Type B pancreatic cell (in vitro differentiated cells): ENCODE results near the gene IL21. TPM values are rescaled to one million over a fixed set of nuclear protein-coding genes. Genes with fewer than 3 reads are reported as not detected.

Source experiments
- DNase-seq: peaks from one replicate; pipeline ENCODE4 v3.0.0; 2021; ENCODE audit warnings: mixed read lengths; ENCODE audit not compliant: unreplicated experiment; ENCODE audit errors: extremely low spot score
- H3K27ac Mint-ChIP-seq: 2 replicates; pipeline ENCODE4 v1.8.0; 2021; ENCODE audit warnings: mild to moderate bottlenecking, mixed read lengths
- H3K27me3 Mint-ChIP-seq: 2 replicates; pipeline ENCODE4 v1.8.0; 2021; ENCODE audit warnings: mixed read lengths
- H3K36me3 Mint-ChIP-seq: 2 replicates; pipeline ENCODE4 v1.8.0; 2021; ENCODE audit warnings: mixed read lengths
- H3K4me1 Mint-ChIP-seq: one replicate; pipeline ENCODE4 v1.8.0; 2021; ENCODE audit warnings: mixed read lengths; ENCODE audit not compliant: unreplicated experiment
- H3K4me3 Mint-ChIP-seq: 2 replicates; pipeline ENCODE4 v1.8.0; 2021; ENCODE audit warnings: mild to moderate bottlenecking, mixed read lengths
- H3K9me3 Mint-ChIP-seq: 2 replicates; pipeline ENCODE4 v1.8.0; 2021; ENCODE audit warnings: mixed read lengths
- total RNA-seq: library from RNA; stranded (reverse); gene quantifications from 2 replicates; pipeline ENCODE4 v1.2.1, GENCODE V29; 2021; ENCODE audit warnings: low replicate concordance
- TF ChIP-seq, protein P1 (sequence below): fragments of 200-600 bp; sonication (generic); conservative IDR thresholded peaks from 2 replicates; pipeline ENCODE4 v1.5.0; 2021; ENCODE audit warnings: antibody characterized with exemption, mild to moderate bottlenecking

The IL21 gene
- total RNA-seq, 1 donor from 2014 or later = not detected

DNA sequence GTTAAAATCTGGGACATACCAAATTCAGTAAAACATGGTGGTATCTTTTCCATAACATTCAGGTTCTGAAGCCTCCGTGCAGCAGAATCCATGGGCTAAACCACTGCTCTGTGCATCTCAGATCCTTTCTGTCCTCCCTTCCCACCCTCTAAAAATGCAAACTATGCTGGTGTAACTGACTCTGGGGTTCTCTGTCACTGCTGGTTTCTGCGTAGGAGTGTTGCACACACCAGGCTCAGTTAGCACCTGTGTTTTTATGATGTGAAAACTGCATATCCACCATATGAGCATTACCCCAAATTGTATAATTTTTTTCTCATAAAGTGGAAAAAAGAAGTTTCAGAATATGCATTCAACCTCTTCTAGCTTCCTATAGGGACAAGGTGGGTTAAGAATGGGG, 22.4 kb upstream of the IL21 start:
- Mint-ChIP-seq H3K4me1 (no peaks in the 10 kb centered on the region), H3K27ac (no peak overlapping the region), H3K27me3 (peaks cover 14% of the 10 kb centered on the region), H3K4me3 (no peak overlapping the region), H3K9me3 (no peaks in the 10 kb centered on the region), H3K36me3 (no peaks in the 10 kb centered on the region)
- no peak for DNase-seq
- TF ChIP-seq, protein P1, sequence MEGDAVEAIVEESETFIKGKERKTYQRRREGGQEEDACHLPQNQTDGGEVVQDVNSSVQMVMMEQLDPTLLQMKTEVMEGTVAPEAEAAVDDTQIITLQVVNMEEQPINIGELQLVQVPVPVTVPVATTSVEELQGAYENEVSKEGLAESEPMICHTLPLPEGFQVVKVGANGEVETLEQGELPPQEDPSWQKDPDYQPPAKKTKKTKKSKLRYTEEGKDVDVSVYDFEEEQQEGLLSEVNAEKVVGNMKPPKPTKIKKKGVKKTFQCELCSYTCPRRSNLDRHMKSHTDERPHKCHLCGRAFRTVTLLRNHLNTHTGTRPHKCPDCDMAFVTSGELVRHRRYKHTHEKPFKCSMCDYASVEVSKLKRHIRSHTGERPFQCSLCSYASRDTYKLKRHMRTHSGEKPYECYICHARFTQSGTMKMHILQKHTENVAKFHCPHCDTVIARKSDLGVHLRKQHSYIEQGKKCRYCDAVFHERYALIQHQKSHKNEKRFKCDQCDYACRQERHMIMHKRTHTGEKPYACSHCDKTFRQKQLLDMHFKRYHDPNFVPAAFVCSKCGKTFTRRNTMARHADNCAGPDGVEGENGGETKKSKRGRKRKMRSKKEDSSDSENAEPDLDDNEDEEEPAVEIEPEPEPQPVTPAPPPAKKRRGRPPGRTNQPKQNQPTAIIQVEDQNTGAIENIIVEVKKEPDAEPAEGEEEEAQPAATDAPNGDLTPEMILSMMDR = no peak

DNA sequence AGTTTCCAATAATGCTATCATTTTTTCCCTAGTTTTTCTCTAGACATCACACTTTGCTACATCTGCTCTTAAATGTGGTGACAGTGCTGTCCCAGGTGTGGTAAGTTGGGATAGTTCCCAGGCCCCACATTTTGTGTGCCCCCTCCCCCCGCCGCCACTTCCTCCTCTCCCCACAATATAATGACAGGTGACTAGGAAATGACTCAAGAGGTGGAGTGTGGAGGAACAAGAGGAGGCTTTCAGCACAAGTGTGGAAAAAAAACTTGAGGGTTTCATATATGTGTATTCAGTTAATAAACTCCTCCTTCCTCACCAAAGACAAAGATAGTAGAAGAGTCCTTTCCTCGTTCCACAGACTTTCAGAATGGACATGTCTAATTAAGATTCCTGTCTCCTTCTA, 18.3 kb upstream of the IL21 start:
- Mint-ChIP-seq H3K27me3 (peaks cover 11% of the 10 kb centered on the region), H3K36me3 (no peaks in the 10 kb centered on the region), H3K4me3 (no peak overlapping the region), H3K9me3 (no peaks in the 10 kb centered on the region), H3K27ac (no peak overlapping the region), H3K4me1 (peaks cover 4% of the 10 kb centered on the region)
- no peak for DNase-seq
- TF ChIP-seq, protein P1 = no peak

DNA sequence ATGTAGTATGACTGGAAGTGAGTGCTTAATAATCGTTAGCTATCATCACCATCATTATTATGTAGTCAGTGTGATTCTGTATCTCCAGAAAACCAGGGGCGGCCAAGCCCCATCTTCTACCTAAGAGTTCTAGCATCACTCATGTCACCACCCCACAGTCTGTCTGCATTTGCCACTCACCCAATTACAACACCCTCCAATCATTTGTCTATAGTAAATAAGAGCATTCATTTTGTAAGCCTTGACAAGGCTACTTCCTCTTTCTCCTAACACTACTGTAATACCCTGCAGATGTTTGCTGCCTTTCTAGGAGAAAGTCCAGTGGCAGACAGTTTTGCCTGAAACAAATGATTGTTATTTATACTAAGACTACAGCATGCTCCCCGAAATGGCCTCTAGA, 15.8 kb upstream of the IL21 start:
- Mint-ChIP-seq H3K27me3 (peaks cover 9% of the 10 kb centered on the region), H3K36me3 (no peaks in the 10 kb centered on the region), H3K4me3 (no peak overlapping the region), H3K9me3 (peaks cover 3% of the 10 kb centered on the region), H3K27ac (no peak overlapping the region), H3K4me1 (peaks cover 4% of the 10 kb centered on the region)
- DNase-seq = no peak
- TF ChIP-seq, protein P1 = no peak

DNA sequence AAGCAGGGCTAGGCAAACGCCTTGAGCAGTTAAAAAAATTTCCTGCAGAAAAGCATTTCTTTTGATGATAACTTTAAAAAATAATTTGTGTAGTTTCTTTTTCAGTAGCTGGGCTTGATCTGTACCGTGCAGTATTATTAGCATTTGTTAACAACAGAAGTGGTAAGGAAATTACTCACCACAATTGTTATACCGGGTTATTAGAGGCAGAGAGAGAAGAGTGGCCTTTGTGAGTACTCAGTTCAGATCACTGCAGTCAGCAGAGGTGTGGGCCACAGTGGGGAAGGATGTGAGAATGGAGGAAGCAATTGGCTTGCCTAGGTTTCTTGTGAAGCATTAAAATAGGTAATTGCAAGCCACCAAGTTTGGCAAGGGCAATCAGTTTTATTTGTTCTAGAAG, 14.3 kb upstream of the IL21 start:
- peaks cover 9% of the 10 kb centered on the region for H3K27me3 Mint-ChIP-seq
- no peak overlapping the region for H3K27ac Mint-ChIP-seq
- no peak overlapping the region for H3K4me3 Mint-ChIP-seq
- TF ChIP-seq, protein P1 = no peak
- H3K36me3 Mint-ChIP-seq = no peaks in the 10 kb centered on the region
- DNase-seq = no peak
- H3K9me3 Mint-ChIP-seq = peaks cover 3% of the 10 kb centered on the region
- H3K4me1 Mint-ChIP-seq = peaks cover 4% of the 10 kb centered on the region

DNA sequence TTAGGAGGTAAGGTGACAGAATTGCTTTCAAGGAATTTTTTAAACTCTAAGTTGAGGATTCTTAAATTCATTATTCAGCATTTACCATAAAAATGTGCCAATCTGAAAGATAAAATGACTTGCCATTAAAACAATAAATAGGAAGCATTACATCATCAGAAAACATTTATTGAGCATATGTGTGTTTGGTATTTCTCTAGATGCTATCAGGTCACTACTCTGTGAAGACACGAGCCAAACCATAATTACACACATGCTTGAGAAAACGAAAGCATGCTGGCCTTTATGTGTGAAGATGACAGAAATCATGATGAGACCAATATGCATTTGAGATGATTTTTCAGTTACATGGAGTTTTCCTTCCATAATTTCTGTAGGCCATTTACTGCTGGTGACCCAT, 12.3 kb upstream of the IL21 start:
- Mint-ChIP-seq H3K27me3 (peaks cover 9% of the 10 kb centered on the region), H3K4me1 (peaks cover 4% of the 10 kb centered on the region), H3K36me3 (no peaks in the 10 kb centered on the region), H3K9me3 (peaks cover 3% of the 10 kb centered on the region), H3K4me3 (no peak overlapping the region), H3K27ac (no peak overlapping the region)
- no peak for DNase-seq
- TF ChIP-seq, protein P1 = no peak
